Fibroblast of skin of left quadriceps (primary cell): Measurements from ENCODE around the gene KCNH2.
A peak's percentile ranks its signal among the peaks of the same experiment; 100 is the strongest.

ENCODE experiments used
- DNase-seq, 2 experiments: peaks; one replicate each; pipeline ENCODE4 v3.0.0-alpha.2; 2013; ENCODE audit warnings: low read depth in 2 of 2

KCNH2 gene

GRCh38 chr7:150975536-150976319 lies 2.4 kb downstream of the KCNH2 start:
- DNase-seq, result no peak

GRCh38 chr7:150974468-150975391 lies 3.4 kb downstream of the KCNH2 start:
- DNase-seq, result no peak

- DNase-seq, result no peak
These were observed 4.3 kb downstream of the KCNH2 start for GRCh38 chr7:150973571-150974451.

- DNase-seq, result no peak
These were observed 5.4 kb downstream of the KCNH2 start for GRCh38 chr7:150972741-150973140.

- no peak for DNase-seq
These were observed 6.1 kb downstream of the KCNH2 start for GRCh38 chr7:150972023-150972468.

- no peak for DNase-seq
These were observed 6.7 kb downstream of the KCNH2 start for GRCh38 chr7:150971242-150972022.

GRCh38 chr7:150970424-150970823 lies 7.7 kb downstream of the KCNH2 start:
- DNase-seq, result no peak

GRCh38 chr7:150969475-150969874 lies 8.6 kb downstream of the KCNH2 start:
- no peak for DNase-seq

GRCh38 chr7:150968734-150969372 lies 9.3 kb downstream of the KCNH2 start:
- no peak for DNase-seq

- DNase-seq, result no peak
These were observed 9.9 kb downstream of the KCNH2 start for GRCh38 chr7:150968056-150968733.

- DNase-seq, result no peak
These were observed 10.8 kb downstream of the KCNH2 start for GRCh38 chr7:150967349-150967748.

- DNase-seq, result no peak
These were observed 12.1 kb downstream of the KCNH2 start for GRCh38 chr7:150966002-150966401.

GRCh38 chr7:150965273-150965830 lies 12.8 kb downstream of the KCNH2 start:
- no peak for DNase-seq

GRCh38 chr7:150964593-150965111 lies 13.5 kb downstream of the KCNH2 start:
- no peak for DNase-seq

- DNase-seq, result no peak
These were observed 14.2 kb downstream of the KCNH2 start for GRCh38 chr7:150963707-150964559.

- peak in 1 of 2 experiments; percentile 3 for DNase-seq
These were observed 15.3 kb downstream of the KCNH2 start for GRCh38 chr7:150962553-150963399.

- DNase-seq, result no peak
These were observed 15.9 kb downstream of the KCNH2 start for GRCh38 chr7:150962290-150962552.
